ENCODE measurements around the gene CASKIN2.

GRCh38 chr17:75490173-75490743 lies 25.1 kb downstream of the CASKIN2 start:
- TF ChIP-seq CTCF (IDR thresholded peaks at IDR 0.05; ENCODE audit: low read length) (no peak), EZH2 (optimal IDR thresholded peaks at IDR 0.05; ENCODE audit: low read depth, low read length) (no peak), EZH2phosphoT487 (IDR thresholded peaks at IDR 0.05; ENCODE audit: low read length) (no peak)

Data from MM.1S (cell line).